Measurements from ENCODE around the gene PHACTR1.
"Not testable (repeated sequence)": the region's sequence is repeated elsewhere in the genome, so short reads cannot be mapped to it uniquely, and the experiment has no call there.

PHACTR1 gene

GRCh38 chr6:13299403-13299821 is 582.8 kb downstream of the PHACTR1 start:
- DNase-seq: no peak

GRCh38 chr6:13299918-13300317 is 583.4 kb downstream of the PHACTR1 start:
- DNase-seq: no peak

- no peak for DNase-seq
These were observed 584.4 kb downstream of the PHACTR1 start for GRCh38 chr6:13300643-13301590.

GRCh38 chr6:13302291-13302690 is 585.7 kb downstream of the PHACTR1 start:
- DNase-seq: no peak

GRCh38 chr6:13302751-13303667 is 586.4 kb downstream of the PHACTR1 start:
- peak; percentile 99 for DNase-seq

GRCh38 chr6:13303668-13304017 is 587.1 kb downstream of the PHACTR1 start:
- DNase-seq: peak; percentile 75

- no peak for DNase-seq
These were observed 587.5 kb downstream of the PHACTR1 start for GRCh38 chr6:13304101-13304500.

GRCh38 chr6:13304580-13305260 is 588.2 kb downstream of the PHACTR1 start:
- no peak for DNase-seq

GRCh38 chr6:13305288-13305687 is 588.7 kb downstream of the PHACTR1 start:
- DNase-seq: no peak

- no peak for DNase-seq
These were observed 589.2 kb downstream of the PHACTR1 start for GRCh38 chr6:13305791-13306190.

- peak; percentile 11 for DNase-seq
These were observed 591.0 kb downstream of the PHACTR1 start for GRCh38 chr6:13307508-13307995.

GRCh38 chr6:13308332-13308731 is 591.8 kb downstream of the PHACTR1 start:
- no peak for DNase-seq

- DNase-seq: no peak
These were observed 594.6 kb downstream of the PHACTR1 start for GRCh38 chr6:13311155-13311554.

- DNase-seq: no peak
These were observed 598.2 kb downstream of the PHACTR1 start for GRCh38 chr6:13314806-13315205.

GRCh38 chr6:13315896-13316295 is 599.3 kb downstream of the PHACTR1 start:
- no peak for DNase-seq

GRCh38 chr6:13318821-13319220 is 602.3 kb downstream of the PHACTR1 start:
- DNase-seq: no peak

- DNase-seq: no peak
These were observed 603.5 kb downstream of the PHACTR1 start for GRCh38 chr6:13319891-13320564.

- DNase-seq: not testable (repeated sequence)
These were observed 609.5 kb downstream of the PHACTR1 start for GRCh38 chr6:13326031-13326586.

- DNase-seq: no peak
These were observed 611.1 kb downstream of the PHACTR1 start for GRCh38 chr6:13327691-13328075.

GRCh38 chr6:13328076-13328874 is 611.7 kb downstream of the PHACTR1 start, which contains the start of gene TBC1D7:
Gene TBC1D7 (minus strand): TSS chr6:13328537. CDS start chr6:13326898, 1,639 bp downstream.
- DNase-seq: peak; percentile 90

GRCh38 chr6:13328875-13329183 is 612.3 kb downstream of the PHACTR1 start:
- no peak for DNase-seq
